ENCODE results near the gene TSHZ1.

Gene TSHZ1

GRCh38 chr18:75223687-75224347, 13.2 kb downstream of the TSHZ1 start:
- no peak for DNase-seq

- no peak for DNase-seq
Measured at GRCh38 chr18:75226286-75226955, 15.8 kb downstream of the TSHZ1 start.

DNA sequence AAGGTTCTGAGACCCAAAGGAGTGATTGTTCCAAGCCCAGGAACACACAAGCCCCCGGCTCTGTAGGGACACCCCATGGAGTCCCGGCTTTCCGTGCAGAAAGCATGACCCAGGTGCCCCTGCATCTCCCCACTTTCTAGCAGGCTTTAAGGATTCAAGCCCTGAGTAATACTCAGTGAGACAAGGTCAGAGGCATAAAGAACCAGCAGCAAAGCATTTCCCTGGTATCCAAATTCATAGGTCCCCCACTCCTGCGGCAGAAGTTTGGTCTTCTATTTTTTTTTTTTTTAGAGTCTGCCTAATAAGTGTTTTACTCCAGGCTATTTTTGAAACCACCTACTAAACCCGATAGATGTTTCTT, 16.3 kb downstream of the TSHZ1 start:
- DNase-seq: no peak

- no peak for DNase-seq
Measured at GRCh38 chr18:75227535-75228296, 17.1 kb downstream of the TSHZ1 start.

DNA sequence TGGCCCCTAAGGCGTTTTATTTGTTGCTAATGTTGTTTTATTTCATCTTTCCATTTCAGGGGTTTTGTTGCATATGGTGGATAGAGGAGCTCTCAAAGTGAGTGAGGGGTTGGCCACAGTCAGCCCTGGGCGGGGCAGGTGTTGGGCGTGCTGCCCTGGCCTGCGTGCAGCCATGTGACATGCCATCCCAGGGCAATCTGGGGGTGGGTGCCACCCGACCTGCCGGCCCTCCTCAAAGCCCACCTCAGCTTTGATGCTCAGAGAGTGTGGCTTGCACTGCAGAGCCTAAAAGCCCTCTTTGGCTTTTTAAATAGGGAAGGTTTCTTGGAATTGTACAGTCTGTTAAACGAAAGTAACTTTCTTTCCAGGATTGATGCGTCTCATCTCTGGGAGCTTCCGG, 18.4 kb downstream of the TSHZ1 start:
- DNase-seq: no peak

GRCh38 chr18:75229437-75229836, 18.8 kb downstream of the TSHZ1 start:
- no peak for DNase-seq

DNA sequence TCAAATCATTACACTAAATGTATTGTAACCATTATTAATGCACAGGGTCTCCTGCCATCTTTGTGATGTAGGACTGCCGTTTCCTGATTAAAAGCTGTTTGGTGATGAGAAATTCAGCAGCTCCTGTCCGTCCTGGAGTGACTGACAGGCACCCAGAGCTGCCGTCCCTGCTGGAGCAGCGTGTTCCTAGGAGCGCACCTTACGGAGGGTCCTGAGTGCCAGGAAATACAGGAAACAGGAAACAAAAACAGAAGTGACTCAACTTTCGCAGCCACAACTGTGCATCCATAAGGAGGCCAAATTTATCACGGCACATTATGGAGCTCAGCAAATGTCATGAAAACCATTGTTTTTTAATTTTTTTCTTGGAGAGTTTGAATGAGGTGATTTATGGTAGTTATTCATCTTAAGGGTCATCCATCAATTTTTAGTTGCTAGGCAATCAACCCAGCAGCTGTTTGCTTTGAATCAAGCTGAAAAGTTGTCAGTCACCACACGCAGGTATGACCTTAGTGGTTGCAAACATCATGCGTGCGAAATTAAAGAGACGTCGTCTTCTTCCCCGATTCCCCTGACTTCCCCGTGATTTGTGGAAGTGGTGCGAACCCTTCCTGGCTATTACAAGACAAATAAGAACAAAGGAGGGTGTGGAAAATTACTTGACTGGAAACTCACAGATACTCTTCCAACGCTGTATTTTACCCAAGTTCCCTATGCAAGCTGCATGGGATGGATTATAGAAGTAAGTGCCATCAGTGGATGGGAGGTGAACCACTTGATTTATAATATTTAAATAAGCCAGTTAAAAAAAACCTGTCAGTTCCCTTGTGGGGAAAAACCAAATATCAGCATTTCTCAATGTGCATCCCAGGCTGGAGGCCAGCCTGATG, 19.8 kb downstream of the TSHZ1 start:
- no peak for DNase-seq

DNA sequence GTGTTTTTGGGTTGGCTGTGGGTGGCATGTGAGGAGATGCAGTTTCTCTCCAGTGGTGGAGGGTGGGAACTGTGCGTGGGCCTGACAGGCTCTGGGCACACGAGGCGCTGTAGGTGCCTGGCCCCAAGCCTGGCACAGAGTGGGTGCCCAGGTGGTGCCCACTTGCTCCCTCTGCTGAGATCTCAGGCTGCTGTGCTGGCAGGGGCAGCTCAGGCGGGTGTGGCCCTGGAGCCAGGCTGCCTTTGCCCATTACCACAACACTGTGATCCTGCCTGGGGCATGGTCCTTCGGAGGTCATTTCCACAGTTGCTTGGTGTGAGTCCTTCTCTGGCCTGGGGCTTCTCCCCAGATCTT, 20.4 kb downstream of the TSHZ1 start:
- DNase-seq: no peak

GRCh38 chr18:75234901-75235300, 24.3 kb downstream of the TSHZ1 start:
- no peak for DNase-seq

- no peak for DNase-seq
Measured at GRCh38 chr18:75235896-75236295, 25.3 kb downstream of the TSHZ1 start.

DNA sequence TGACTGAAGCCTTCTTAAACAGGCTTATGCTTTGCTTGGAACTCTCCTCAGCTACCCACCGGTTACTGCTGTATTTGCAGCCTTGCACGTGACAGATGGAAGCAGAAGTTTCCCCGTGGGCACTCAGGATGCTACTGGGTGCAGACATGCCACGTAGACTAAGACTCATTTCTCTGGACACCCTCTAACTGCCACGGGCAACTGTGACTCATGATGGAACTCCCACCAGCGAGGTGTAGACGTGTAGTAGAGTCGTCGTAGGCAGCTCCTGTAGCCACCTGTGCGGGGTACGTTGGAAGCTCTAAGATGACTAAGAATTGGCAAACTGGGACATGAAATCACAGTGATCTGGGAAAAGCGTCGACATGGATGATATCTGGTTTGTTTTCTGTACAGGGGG, 27.5 kb downstream of the TSHZ1 start:
- no peak for DNase-seq

DNA sequence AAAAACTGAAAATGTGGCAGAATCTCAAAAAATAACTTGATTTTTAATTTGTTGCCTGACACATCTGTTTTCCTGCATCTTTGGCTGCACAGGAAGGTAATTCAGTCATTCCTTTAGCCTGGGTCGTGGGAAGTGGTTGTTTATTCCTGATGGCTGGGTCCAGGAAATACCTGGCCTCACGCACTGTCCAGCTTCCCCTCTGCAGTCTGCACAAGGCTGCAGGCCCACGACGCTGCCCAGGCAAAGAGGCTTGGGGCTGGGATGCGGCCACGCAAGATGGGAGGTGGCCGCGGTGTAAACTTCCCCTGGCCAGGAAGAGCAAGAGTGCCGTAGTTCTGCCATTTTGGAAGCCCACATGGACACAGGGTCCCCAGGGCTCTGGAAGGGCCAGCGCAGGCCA, 28.2 kb downstream of the TSHZ1 start:
- no peak for DNase-seq

DNA sequence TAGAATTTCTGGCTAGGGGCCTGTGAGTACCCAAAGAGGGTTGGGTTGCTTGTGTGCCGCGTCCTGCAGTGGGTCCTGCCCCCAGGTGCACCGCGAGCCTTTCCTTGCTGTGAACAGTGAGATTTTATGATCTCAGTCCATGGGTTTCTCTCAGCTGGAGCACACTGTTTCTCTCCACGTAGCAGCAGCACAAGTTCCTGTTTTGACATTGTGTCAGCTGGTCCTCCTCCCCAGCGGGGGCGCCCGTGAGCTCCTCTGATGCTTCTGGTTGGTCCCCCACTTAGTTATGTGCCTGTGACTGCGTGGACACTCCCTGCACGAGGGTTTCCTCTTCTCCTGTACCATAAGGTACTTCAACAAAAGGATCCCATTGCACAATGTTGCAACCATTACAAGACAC, 29.8 kb downstream of the TSHZ1 start:
- no peak for DNase-seq

DNA sequence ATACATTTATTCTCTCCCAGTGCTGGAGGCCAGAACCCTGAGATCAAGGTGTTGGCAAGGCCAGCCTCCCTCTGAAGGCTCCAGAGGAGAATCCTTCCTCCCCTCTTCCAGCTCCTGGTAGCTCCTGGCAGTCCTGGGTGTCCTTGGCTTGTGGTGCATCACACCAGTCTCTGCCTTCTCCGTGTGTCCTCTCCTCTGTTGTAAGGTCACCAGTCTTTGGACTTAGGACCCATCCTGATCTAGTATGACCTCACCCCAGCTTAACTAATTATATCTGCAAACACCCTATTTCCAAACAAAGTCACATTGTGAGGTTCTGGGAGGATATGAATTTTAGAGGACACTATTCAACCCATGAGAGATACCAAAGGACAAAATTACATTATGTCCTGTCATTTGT, 31.1 kb downstream of the TSHZ1 start:
- no peak for DNase-seq

DNA sequence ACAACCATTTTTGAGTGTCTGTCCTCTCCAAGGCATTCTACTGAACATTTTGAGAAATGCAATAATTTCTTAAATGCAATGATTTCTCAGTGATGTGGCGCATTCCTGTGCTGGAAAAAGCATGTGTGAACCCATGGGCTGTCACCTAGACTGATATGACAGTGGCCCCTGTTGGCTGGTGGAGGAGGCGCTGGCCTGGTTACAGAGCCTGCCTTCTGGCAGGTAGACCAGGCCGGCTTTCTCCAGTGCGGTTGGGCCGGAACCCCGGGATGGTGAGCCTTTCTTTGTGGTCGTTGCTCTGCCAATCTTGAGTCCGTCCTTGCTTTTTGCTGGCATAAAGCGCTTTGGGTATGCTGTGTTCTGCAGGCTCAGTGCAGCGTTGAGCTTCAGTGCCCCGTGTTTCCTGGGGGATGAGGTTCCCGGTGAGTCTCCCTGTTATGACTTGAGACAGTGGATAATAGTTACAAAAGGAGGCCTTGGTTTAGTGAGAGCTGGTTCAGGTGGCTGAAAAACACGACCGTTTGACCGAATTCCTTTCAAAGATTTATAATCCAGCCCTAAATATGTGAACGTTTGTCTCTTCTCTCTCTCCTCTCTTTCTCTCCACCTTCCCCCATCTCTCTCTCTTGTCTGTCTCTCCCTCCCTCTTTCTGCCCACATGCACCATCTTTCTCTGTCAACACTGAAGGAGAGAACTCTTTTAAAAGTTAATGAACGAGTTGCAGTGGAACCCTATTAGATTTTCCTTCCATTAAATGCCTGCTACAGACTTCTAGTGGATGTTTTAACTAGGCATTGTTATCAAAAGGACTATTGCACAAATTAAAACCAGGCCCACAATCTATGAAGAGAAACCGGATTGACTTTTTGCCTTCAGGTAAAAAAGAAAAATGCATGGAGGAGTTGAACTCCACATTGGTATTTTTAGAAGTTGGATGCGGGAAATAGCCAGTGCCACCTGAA, 34.0 kb downstream of the TSHZ1 start:
- DNase-seq: no peak

GRCh38 chr18:75246721-75247610, 36.4 kb downstream of the TSHZ1 start:
- no peak for DNase-seq

GRCh38 chr18:75247611-75248421, 37.2 kb downstream of the TSHZ1 start:
- DNase-seq: no peak

DNA sequence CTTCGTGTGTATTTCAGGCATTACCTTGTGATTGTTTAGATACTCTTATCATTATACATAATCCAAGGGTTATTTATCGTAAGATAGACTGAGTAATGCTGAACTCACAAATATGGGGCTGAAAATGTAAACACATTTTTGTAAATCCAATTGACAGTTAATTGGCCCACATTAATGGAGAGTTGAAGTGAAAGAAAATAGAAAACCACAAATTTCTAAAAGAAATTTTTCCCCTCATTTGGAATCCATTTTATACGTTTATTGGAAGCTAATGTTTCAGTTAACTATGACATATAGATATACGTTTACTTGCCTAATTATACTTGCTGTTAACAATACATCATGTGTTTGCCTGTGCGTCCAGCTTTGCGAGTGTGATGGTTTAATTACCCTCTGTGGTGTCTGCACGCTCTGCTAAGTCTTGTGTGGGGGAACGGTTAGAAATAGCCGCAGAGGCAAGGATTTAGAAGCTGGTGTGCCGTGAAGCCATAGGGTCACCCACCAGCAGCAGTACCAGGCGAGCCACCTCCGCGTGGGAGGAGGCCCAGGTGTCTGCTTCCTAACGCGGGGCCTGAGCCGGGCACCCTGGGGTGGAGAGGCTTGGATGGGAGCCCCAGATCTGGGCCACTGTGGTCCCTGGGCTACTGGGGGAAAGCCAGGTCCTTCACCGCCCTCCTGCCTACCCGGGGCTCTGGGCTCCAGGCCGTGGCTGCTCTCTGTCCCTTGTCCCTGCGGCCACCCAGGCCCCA, 38.0 kb downstream of the TSHZ1 start:
- DNase-seq: peak; percentile 28

- no peak for DNase-seq
Measured at GRCh38 chr18:75249175-75249518, 38.5 kb downstream of the TSHZ1 start.
